ENCODE results near the gene RBM44. TPM values are rescaled to one million over a fixed set of nuclear protein-coding genes. Genes with fewer than 3 reads are reported as not detected.
"Not testable (repeated sequence)": the region's sequence is repeated elsewhere in the genome, so short reads cannot be mapped to it uniquely, and the experiment has no call there.

The RBM44 gene
- 1.0 TPM for polyA plus RNA-seq (2012; ENCODE audit: missing spikeins)

- TF ChIP-seq TAF1 (IDR thresholded peaks at IDR 0.05; ENCODE audit: borderline replicate concordance, low read depth, low read length) (no peak), POLR2AphosphoS5 (IDR thresholded peaks at IDR 0.05; ENCODE audit: low read depth, low read length) (no peak), POLR2A (IDR thresholded peaks at IDR 0.05; ENCODE audit: low read depth, low read length) (no peak)
- DNase-seq (ENCODE audit: insufficient read length) (no peak), FAIRE-seq (no peak)
Measured at GRCh38 chr2:237798236-237799059, at the start of gene RBM44. RBM44 (plus strand) TSS chr2:237798779; CDS start chr2:237813610, 14,831 bp downstream.

GRCh38 chr2:237749002-237749401, 49.6 kb upstream of the RBM44 start:
- FAIRE-seq (no peak), DNase-seq (ENCODE audit: insufficient read length) (no peak)
- TF ChIP-seq TAF1 (IDR thresholded peaks at IDR 0.05; ENCODE audit: borderline replicate concordance, low read depth, low read length), result no peak
- TF ChIP-seq POLR2AphosphoS5 (IDR thresholded peaks at IDR 0.05; ENCODE audit: low read depth, low read length), result no peak
- TF ChIP-seq POLR2A (IDR thresholded peaks at IDR 0.05; ENCODE audit: low read depth, low read length), result no peak

GRCh38 chr2:237749961-237750360, 48.6 kb upstream of the RBM44 start:
- FAIRE-seq (no peak), DNase-seq (ENCODE audit: insufficient read length) (no peak)
- TF ChIP-seq TAF1 (IDR thresholded peaks at IDR 0.05; ENCODE audit: borderline replicate concordance, low read depth, low read length), result no peak
- no peak for TF ChIP-seq POLR2A (IDR thresholded peaks at IDR 0.05; ENCODE audit: low read depth, low read length)
- TF ChIP-seq POLR2AphosphoS5 (IDR thresholded peaks at IDR 0.05; ENCODE audit: low read depth, low read length), result no peak

- not testable (repeated sequence) for DNase-seq (ENCODE audit: insufficient read length); FAIRE-seq
Measured at GRCh38 chr2:237750441-237750840, 48.1 kb upstream of the RBM44 start.

GRCh38 chr2:237752761-237753165, 45.8 kb upstream of the RBM44 start:
- TF ChIP-seq POLR2A (IDR thresholded peaks at IDR 0.05; ENCODE audit: low read depth, low read length) (no peak), POLR2AphosphoS5 (IDR thresholded peaks at IDR 0.05; ENCODE audit: low read depth, low read length) (no peak), TAF1 (IDR thresholded peaks at IDR 0.05; ENCODE audit: borderline replicate concordance, low read depth, low read length) (no peak)
- DNase-seq (ENCODE audit: insufficient read length) (peak; percentile 66), FAIRE-seq (peak; percentile 94)

GRCh38 chr2:237754182-237754581, 44.4 kb upstream of the RBM44 start:
- DNase-seq (ENCODE audit: insufficient read length), result no peak
- peak; percentile 48 for FAIRE-seq
- no peak for TF ChIP-seq POLR2A (IDR thresholded peaks at IDR 0.05; ENCODE audit: low read depth, low read length)
- TF ChIP-seq POLR2AphosphoS5 (IDR thresholded peaks at IDR 0.05; ENCODE audit: low read depth, low read length), result no peak
- TF ChIP-seq TAF1 (IDR thresholded peaks at IDR 0.05; ENCODE audit: borderline replicate concordance, low read depth, low read length), result no peak

- DNase-seq (ENCODE audit: insufficient read length) (no peak), FAIRE-seq (no peak)
- TF ChIP-seq POLR2A (IDR thresholded peaks at IDR 0.05; ENCODE audit: low read depth, low read length) (no peak), TAF1 (IDR thresholded peaks at IDR 0.05; ENCODE audit: borderline replicate concordance, low read depth, low read length) (no peak), POLR2AphosphoS5 (IDR thresholded peaks at IDR 0.05; ENCODE audit: low read depth, low read length) (no peak)
Measured at GRCh38 chr2:237754626-237755248, 43.8 kb upstream of the RBM44 start.

GRCh38 chr2:237757616-237758015, 41.0 kb upstream of the RBM44 start:
- TF ChIP-seq POLR2A (IDR thresholded peaks at IDR 0.05; ENCODE audit: low read depth, low read length) (no peak), TAF1 (IDR thresholded peaks at IDR 0.05; ENCODE audit: borderline replicate concordance, low read depth, low read length) (no peak), POLR2AphosphoS5 (IDR thresholded peaks at IDR 0.05; ENCODE audit: low read depth, low read length) (no peak)
- FAIRE-seq, result no peak
- DNase-seq (ENCODE audit: insufficient read length), result no peak

GRCh38 chr2:237758185-237758584, 40.4 kb upstream of the RBM44 start:
- DNase-seq (ENCODE audit: insufficient read length) (no peak), FAIRE-seq (no peak)
- TF ChIP-seq POLR2AphosphoS5 (IDR thresholded peaks at IDR 0.05; ENCODE audit: low read depth, low read length) (no peak), TAF1 (IDR thresholded peaks at IDR 0.05; ENCODE audit: borderline replicate concordance, low read depth, low read length) (no peak)

- TF ChIP-seq POLR2AphosphoS5 (IDR thresholded peaks at IDR 0.05; ENCODE audit: low read depth, low read length) (no peak), TAF1 (IDR thresholded peaks at IDR 0.05; ENCODE audit: borderline replicate concordance, low read depth, low read length) (no peak), POLR2A (IDR thresholded peaks at IDR 0.05; ENCODE audit: low read depth, low read length) (no peak)
- no peak for FAIRE-seq
- no peak for DNase-seq (ENCODE audit: insufficient read length)
Measured at GRCh38 chr2:237759176-237759575, 39.4 kb upstream of the RBM44 start.

- no peak for TF ChIP-seq TAF1 (IDR thresholded peaks at IDR 0.05; ENCODE audit: borderline replicate concordance, low read depth, low read length)
- no peak for TF ChIP-seq POLR2A (IDR thresholded peaks at IDR 0.05; ENCODE audit: low read depth, low read length)
- no peak for TF ChIP-seq POLR2AphosphoS5 (IDR thresholded peaks at IDR 0.05; ENCODE audit: low read depth, low read length)
- DNase-seq (ENCODE audit: insufficient read length) (no peak), FAIRE-seq (no peak)
Measured at GRCh38 chr2:237760506-237761502, 37.8 kb upstream of the RBM44 start.

GRCh38 chr2:237762291-237763182, 36.0 kb upstream of the RBM44 start:
- DNase-seq (ENCODE audit: insufficient read length), result not testable (repeated sequence)
- FAIRE-seq, result peak; percentile 67

All from GM12892 (cell line).